GM12865 (cell line): Measurements from ENCODE around the gene GFPT1.

Source experiments
- DNase-seq: peaks from one replicate; pipeline ENCODE4 v3.0.0; 2010; ENCODE audit warnings: low read depth
- H3K4me3 ChIP-seq: 2 replicates; pipeline ENCODE4 v1.5.1; 2011; ENCODE audit warnings: mild to moderate bottlenecking, low read depth, low read length, control low read depth
- CTCF ChIP-seq: IDR thresholded peaks from 2 replicates; pipeline ENCODE4 v1.5.1; 2011; ENCODE audit warnings: low read length, control low read depth, low read depth, inconsistent platforms; ENCODE audit not compliant: insufficient read depth; ENCODE audit errors: missing control alignments

GFPT1 gene

DNA sequence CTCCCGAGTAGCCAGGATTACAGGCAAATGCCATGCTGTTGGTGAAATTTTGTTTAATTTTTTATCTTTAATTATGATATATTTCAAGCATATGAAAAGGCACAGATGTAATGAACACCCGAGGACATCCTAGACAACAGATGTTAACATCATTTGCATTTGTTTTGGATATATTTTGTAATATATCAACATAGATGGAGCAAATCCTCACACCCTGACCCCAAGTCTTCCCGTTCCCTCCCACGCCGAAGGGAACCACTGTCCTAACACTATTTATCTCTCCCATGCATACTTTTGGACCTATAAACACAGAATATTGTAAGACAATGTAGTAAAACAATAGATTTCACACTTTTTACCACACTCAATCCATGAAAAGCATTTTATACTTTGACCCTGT lies 99.5 kb downstream of the GFPT1 start:
- no peak for TF ChIP-seq CTCF
- DNase-seq = no peak
- no peak overlapping the region for H3K4me3 ChIP-seq

DNA sequence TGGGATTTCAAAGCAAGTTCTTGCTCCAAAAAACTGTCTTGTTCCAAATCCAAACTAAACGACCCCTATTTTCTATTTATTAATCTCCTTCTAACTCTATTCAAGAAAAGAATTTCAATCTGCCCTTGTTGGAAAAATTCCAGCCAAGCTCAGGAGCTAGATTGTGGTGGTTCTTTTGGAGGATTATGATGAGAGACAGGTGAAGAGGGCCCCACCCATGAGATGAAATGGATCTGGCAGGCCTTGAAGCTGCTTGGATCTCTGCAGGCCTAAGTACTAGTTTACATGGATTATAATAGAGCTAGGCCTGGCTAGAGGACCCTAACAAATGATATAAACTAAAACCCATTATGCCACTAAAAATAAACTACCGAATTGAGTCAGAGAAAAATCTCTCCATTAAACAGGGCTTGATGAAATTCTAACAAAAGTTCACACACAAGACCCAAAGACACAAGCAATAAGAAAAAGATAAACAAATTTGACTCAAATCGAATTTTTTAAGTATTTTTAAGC lies 101.6 kb downstream of the GFPT1 start:
- no peak for TF ChIP-seq CTCF
- no peak for DNase-seq
- H3K4me3 ChIP-seq = no peak overlapping the region

GRCh38 chr2:69280796-69281412 lies 106.1 kb downstream of the GFPT1 start:
- H3K4me3 ChIP-seq = no peak overlapping the region
- no peak for TF ChIP-seq CTCF
- no peak for DNase-seq

- TF ChIP-seq CTCF = no peak
- DNase-seq = no peak
- no peak overlapping the region for H3K4me3 ChIP-seq
Observed at GRCh38 chr2:69279931-69280681, 106.9 kb downstream of the GFPT1 start.

GRCh38 chr2:69279211-69279610 lies 107.8 kb downstream of the GFPT1 start:
- H3K4me3 ChIP-seq = no peak overlapping the region
- TF ChIP-seq CTCF = no peak
- DNase-seq = no peak

- H3K4me3 ChIP-seq = no peak overlapping the region
- no peak for DNase-seq
- TF ChIP-seq CTCF = no peak
Observed at GRCh38 chr2:69278366-69278765, 108.7 kb downstream of the GFPT1 start.
